Cerebellar nuclear complex (tissue), 1 donor: Measurements from ENCODE around the gene ANXA2R.

Source experiments
- DNase-seq, 2 experiments: peaks; one replicate each; lab custom pipeline; 2025; lab: John Stamatoyannopoulos, UW

ANXA2R gene

GRCh38 chr5:43000111-43000840, 39.8 kb downstream of the ANXA2R start:
- no peak for DNase-seq

DNA sequence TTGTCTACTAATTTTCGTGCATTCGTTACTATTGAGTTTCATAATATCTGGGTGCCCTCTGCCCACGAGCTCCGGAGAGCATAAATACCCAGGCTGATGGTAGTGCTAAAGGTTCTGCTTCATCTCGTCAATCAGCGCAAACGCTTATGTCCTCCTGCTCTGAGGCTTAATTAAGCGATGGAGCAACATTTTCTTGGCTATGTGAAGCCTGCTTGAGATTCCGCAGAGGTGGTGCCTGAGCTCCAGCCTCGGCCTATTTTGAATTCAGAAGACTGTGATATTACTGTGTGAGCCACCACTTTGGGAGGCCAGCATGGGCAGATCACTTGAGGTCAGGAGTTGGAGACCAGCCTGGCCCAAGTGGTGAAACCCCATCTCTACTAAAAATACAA, 44.8 kb downstream of the ANXA2R start:
- no peak for DNase-seq

DNA sequence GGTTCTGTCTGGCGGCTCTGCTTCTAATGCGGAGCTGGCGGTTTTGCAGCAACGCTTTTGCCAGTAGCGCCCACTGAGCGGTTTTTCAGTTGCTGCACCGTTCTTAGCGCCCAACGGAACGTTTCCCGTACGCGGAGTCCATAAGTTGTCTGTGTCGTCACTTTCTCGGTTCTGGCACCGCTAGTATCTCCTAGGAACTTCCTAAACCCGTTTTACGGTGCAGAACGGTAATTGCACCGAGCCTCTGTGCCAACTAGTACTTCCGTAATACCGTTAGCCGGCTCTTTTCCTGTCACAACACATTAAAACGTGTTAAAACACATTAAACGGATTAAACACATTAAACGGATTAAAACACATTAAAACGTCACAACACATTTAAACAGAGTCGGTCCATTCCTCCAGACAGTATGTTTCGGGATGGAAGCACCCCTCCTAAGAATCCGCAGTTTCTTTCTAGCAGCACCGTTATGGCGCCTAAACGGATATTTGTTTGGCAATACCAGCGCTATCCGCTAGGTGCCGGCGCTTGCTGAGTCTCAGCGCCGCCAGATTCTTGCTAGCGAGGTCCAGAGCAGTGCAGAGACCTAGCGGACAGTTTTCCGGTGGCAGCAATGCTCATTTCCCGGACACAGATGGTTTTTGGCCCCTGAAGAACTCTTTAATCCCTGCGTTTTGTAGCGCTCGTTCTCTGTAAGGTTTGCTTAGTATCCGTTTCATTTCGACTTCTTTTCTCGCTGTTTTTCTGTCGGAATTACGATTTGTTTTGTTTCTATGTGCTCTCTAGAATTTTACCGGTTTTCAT, 45.4 kb downstream of the ANXA2R start:
- DNase-seq, result no peak

DNA sequence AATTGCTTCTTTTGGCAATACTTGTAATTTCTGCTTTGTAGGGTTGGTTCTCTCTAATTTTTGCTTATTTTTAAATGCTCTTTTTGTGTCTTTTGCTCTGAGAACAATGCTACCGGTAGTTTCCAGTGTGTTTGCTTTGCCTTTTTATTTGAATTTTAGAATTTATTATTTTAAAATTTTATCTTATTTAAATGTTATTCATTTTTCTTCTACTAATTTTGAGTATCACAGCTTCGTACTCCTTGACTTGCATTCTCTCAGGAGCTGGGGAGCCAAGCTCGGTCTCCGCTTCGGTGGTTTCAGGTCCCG, 45.9 kb downstream of the ANXA2R start:
- no peak for DNase-seq

- DNase-seq, result no peak
Measured at GRCh38 chr5:42993516-42994245, 46.4 kb downstream of the ANXA2R start.

- no peak for DNase-seq
Measured at GRCh38 chr5:42992088-42992879, 47.8 kb downstream of the ANXA2R start.

GRCh38 chr5:42991404-42992087, 48.6 kb downstream of the ANXA2R start:
- DNase-seq, result no peak

- DNase-seq, result no peak
Measured at GRCh38 chr5:42990892-42991291, 49.2 kb downstream of the ANXA2R start.
